Vagina (tissue), 2 donors: ENCODE results near the gene KLK4.

Experiments used
- CTCF ChIP-seq, 3 experiments: fragments of 450-650 bp in 2 of 3; fragments of 200-600 bp in 1 of 3; sonication (generic) in 1 of 3; IDR thresholded peaks; one replicate each; pipeline ENCODE4 v1.5.1; 2017 to 2019; ENCODE audit warnings: antibody characterized with exemption in 3 of 3, mild to moderate bottlenecking in 2 of 3, moderate library complexity in 2 of 3
- POLR2A ChIP-seq, 2 donors: fragments of 450-650 bp; IDR thresholded peaks; one replicate each; pipeline ENCODE4 v1.6.1; 2017; ENCODE audit warnings: antibody characterized with exemption in 2 of 2, mild to moderate bottlenecking in 2 of 2, moderate library complexity in 2 of 2

GRCh38 chr19:50878851-50879250 lies 32.3 kb downstream of the KLK4 start:
- TF ChIP-seq CTCF (IDR thresholded peaks at IDR 0.05) = no peak
- no peak for TF ChIP-seq POLR2A (IDR thresholded peaks at IDR 0.05)
